ENCODE results near the gene CASP1. TPM values are rescaled to one million over a fixed set of nuclear protein-coding genes. Genes with fewer than 3 reads are reported as not detected.
A peak's percentile ranks its signal among the peaks of the same experiment; 100 is the strongest.
"Not testable (repeated sequence)": the region's sequence is repeated elsewhere in the genome, so short reads cannot be mapped to it uniquely, and the experiment has no call there.

Gene CASP1
- total and polyA plus RNA-seq, 8 donors, result 21.2 to 84.0 (median 27.9) TPM

DNA sequence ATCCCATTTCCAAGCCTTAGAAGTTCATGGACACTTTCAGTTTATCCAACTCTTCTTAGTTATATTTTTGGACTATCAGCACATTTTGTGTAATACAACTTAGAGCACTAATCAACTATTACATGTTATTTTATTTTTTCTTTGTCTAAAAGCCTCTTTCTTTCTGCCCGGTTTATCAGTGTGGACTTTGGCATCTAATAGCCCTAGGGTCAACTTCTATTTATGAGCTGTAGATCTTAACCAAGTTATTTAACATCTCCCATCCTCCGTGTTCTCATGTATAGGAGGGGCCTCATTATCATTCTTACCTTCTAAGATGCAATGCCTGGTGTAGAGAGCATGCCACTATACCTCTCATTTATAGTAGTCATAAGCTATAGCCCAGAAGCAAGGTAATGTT is 5.8 kb upstream of the CASP1 start:
- Histone ChIP-seq H3K27ac (no peak overlapping the region), H3K36me3 (peaks cover 0 to 37% of the 10 kb centered on the region in 2 donors), H3K9me3 (no peaks in the 10 kb centered on the region), H3K4me1 (peaks cover 5 to 50% of the 10 kb centered on the region in 2 donors), H3K4me3 (no peak overlapping the region), H3K27me3 (no peaks in the 10 kb centered on the region)
- DNase-seq, result no peak
- ATAC-seq, result no peak
- intact Hi-C loops (cut with DNase I), result loop anchor here in 1 of 2 donors (10.0 kb wide), 1 partner anchor 204 kb away; no protein-coding TSS in a partner anchor
- TF ChIP-seq, protein P1, sequence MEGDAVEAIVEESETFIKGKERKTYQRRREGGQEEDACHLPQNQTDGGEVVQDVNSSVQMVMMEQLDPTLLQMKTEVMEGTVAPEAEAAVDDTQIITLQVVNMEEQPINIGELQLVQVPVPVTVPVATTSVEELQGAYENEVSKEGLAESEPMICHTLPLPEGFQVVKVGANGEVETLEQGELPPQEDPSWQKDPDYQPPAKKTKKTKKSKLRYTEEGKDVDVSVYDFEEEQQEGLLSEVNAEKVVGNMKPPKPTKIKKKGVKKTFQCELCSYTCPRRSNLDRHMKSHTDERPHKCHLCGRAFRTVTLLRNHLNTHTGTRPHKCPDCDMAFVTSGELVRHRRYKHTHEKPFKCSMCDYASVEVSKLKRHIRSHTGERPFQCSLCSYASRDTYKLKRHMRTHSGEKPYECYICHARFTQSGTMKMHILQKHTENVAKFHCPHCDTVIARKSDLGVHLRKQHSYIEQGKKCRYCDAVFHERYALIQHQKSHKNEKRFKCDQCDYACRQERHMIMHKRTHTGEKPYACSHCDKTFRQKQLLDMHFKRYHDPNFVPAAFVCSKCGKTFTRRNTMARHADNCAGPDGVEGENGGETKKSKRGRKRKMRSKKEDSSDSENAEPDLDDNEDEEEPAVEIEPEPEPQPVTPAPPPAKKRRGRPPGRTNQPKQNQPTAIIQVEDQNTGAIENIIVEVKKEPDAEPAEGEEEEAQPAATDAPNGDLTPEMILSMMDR (IDR thresholded peaks at IDR 0.05), result no peak

DNA sequence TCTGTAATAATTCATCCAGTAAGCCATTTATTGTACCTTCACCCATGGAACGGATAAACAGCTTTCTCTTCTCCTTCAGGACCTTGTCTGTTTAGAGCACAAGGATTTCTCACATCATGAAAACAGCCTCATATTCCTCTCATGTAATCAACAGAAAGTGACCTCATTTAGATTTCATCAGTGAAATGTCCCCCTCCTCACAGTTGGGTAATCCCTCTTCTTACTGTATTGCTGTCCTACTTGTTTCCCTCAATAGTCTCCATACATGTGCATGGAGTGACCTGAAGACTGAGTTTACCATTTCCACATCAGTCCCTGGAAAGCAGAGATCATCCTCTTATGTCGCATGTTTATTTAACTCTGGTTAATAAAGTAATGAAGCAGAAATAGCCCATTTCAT is 556 bp downstream of the CASP1 start:
- Histone ChIP-seq H3K4me1 (peaks cover 23 to 44% of the 10 kb centered on the region in 2 donors), H3K27ac (peak overlapping the region; percentile 82), H3K4me3 (peak overlapping the region; percentile 19 to 48), H3K36me3 (peaks cover 0 to 34% of the 10 kb centered on the region in 2 donors)
- DNase-seq; H3K9me3 ChIP-seq; intact Hi-C loops (cut with DNase I); H3K27me3 ChIP-seq: not testable (repeated sequence)
- ATAC-seq, result peak; percentile 50

DNA sequence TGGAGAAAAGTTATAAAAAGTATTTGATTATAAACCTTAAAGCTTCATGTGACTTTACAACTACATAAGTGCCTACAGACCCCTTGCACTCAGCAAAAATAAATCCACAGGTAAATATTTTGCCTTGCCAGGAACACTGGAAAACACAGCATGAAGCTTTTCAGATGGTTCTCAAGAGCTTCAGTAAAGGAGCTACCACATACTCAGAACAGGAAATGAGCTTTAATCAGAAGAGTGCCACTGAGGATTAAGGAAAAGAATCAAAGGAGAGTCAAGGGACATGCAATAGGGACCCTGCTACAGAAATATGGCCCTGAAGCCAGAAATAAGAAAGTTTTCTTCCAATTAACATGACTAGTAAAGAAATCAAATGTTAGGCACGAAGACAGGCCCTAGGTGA is 1.2 kb downstream of the CASP1 start:
- H3K36me3 ChIP-seq, result peaks cover 0 to 35% of the 10 kb centered on the region in 2 donors
- intact Hi-C loops (cut with DNase I), result no loop called here
- TF ChIP-seq, protein P1 (IDR thresholded peaks at IDR 0.05), result no peak
- peak; percentile 38 for ATAC-seq
- H3K9me3 ChIP-seq, result no peaks in the 10 kb centered on the region
- H3K27me3 ChIP-seq, result no peaks in the 10 kb centered on the region
- peak overlapping the region; percentile 82 for H3K27ac ChIP-seq
- DNase-seq, result no peak
- peak overlapping the region; percentile 19 to 48 for H3K4me3 ChIP-seq
- H3K4me1 ChIP-seq, result peaks cover 23 to 44% of the 10 kb centered on the region in 2 donors

DNA sequence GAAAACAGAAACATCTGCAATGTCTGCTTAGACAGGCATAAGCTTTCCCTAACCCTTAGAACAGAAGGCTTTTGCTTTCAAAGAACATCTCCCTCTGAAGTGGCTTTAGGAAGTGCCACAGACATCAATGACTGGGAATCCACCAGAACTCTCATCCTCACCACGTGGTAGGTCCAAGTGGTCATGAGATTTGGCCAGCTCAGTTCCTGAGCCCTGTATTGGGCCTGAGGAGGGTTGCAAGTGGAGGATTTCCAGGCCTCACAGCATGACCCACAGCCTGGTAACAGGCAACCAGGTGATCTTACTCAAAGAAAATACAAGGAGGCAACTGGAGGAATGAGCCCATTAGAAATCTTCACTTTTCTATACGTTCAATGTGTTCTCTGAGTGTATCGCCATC is 1.6 kb downstream of the CASP1 start:
- peak; percentile 23 for ATAC-seq
- H3K4me3 ChIP-seq, result peak overlapping the region in 1 of 2 donors; percentile 48
- DNase-seq, result peak in 1 of 4 donors; percentile 50
- TF ChIP-seq, protein P1 (IDR thresholded peaks at IDR 0.05), result no peak
- no peaks in the 10 kb centered on the region for H3K9me3 ChIP-seq
- no peaks in the 10 kb centered on the region for H3K27me3 ChIP-seq
- H3K27ac ChIP-seq, result peak overlapping the region; percentile 82
- peaks cover 23 to 49% of the 10 kb centered on the region in 2 donors for H3K4me1 ChIP-seq
- peaks cover 0 to 38% of the 10 kb centered on the region in 2 donors for H3K36me3 ChIP-seq
- intact Hi-C loops (cut with DNase I), result no loop called here

DNA sequence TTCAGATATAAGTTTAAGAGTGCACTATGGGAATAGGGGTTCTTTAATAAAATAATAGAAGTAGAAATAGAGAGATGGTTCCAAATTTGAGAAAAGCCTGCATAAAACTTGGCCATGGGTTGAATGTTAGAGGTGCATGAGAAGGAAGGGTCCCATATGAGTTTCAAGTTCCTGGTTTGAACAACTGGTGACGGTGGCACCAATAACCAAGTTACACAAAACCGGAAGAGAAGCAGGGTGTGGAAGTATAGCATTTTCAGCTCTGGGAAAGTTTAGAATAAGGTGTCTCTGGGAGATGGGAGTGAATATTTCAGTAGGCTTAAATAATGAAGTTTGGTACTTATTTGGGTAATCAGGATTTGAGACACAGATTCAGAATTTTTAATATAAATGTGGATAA is 2.4 kb downstream of the CASP1 start:
- intact Hi-C loops (cut with DNase I), result no loop called here
- no peak for ATAC-seq
- peak overlapping the region in 1 of 2 donors; percentile 48 for H3K4me3 ChIP-seq

More for the DNA sequence above, 2.4 kb downstream of the CASP1 start:
- Histone ChIP-seq H3K9me3 (no peaks in the 10 kb centered on the region), H3K27me3 (no peaks in the 10 kb centered on the region), H3K27ac (peak overlapping the region in 1 of 2 donors; percentile 82), H3K4me1 (peaks cover 23 to 57% of the 10 kb centered on the region in 2 donors), H3K36me3 (peaks cover 0 to 40% of the 10 kb centered on the region in 2 donors)
- TF ChIP-seq, protein P1 (IDR thresholded peaks at IDR 0.05), result no peak
- DNase-seq, result no peak
